Measurements from ENCODE around the gene SEMA4D.

GRCh38 chr9:89471390-89471789 lies 26.5 kb downstream of the SEMA4D start:
- no peak for TF ChIP-seq CTCF (IDR thresholded peaks at IDR 0.05)
- no peak for TF ChIP-seq POLR2A (IDR thresholded peaks at IDR 0.05)

Measured in adrenal gland (tissue), 5 donors.